ENCODE results near the gene RPS27A. TPM values are rescaled to one million over a fixed set of nuclear protein-coding genes. Genes with fewer than 3 reads are reported as not detected.

Gene RPS27A
- total and polyA plus RNA-seq, 2 experiments from 2014 or later: 775 to 1,144 TPM

DNA sequence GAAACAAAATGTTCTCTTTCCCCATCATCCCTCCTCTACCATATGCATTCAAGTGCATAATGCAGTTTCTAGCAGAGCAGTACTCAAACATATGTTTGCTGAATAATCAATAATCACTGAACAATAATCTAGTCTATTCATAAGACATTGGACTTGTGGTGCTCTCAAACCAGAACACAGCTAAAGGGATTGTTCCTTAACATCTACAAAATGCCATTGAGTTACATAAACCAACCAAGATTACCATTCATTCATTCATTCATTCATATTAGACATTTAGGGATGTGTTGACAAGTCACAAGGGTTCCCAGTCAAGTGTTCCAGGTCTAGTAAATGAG lies 4.3 kb upstream of the RPS27A start:
- in situ Hi-C loops (cut with MboI): no loop called here
- Histone ChIP-seq H3K4me3 (no peak overlapping the region), H3K4me2 (ENCODE audit: unreplicated experiment) (no peak overlapping the region)

DNA sequence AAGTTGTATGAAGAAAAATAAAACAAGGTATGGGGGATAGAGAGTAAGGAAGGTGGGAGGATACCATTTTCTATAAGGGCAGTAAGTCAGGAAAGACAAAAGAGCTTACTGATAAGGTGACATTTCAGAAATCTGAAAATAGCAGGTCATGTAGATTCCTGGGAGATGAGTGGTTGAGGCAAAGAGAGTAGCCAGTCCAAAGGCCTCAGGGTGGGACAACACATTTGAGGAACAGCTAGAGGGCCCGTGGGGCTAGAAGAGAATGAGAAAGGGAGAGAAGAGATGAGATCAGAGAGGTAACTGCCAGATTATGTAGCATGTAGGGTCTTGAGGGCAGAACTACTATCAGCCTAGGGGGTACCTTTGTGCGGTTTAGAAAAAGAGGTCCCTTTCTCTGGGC lies 3.3 kb upstream of the RPS27A start:
- 67 to 71% methylated on average over 2 of the region's 2 CpGs for WGBS, 2 experiments (ENCODE audit: low coverage in 1 of 2, low lambda C conversion rate in 2 of 2, missing lambda C conversion rate in 2 of 2)

More for the DNA sequence above, 4.3 kb upstream of the RPS27A start:
- TF ChIP-seq EZH2 (IDR thresholded peaks at IDR 0.05; ENCODE audit: insufficient read depth, poor library complexity, severe bottlenecking): no peak
- no peak for TF ChIP-seq EZH2phosphoT487 (IDR thresholded peaks at IDR 0.05; ENCODE audit: insufficient read depth, low read depth)
- DNase-seq: no peak
- Histone ChIP-seq H3K4me1 (ENCODE audit: insufficient read depth) (0 out of 2 replicates have a peak, but pooled peaks cover 6% of the 10 kb centered on the region), H2AFZ (no peak overlapping the region), H3F3A (ENCODE audit: insufficient read depth) (peaks cover 7% of the 10 kb centered on the region; the same call in 1 of the 2 replicates), H4K20me1 (ENCODE audit: insufficient read depth) (no peaks in the 10 kb centered on the region), H3K36me3 (ENCODE audit: low read depth) (no peaks in the 10 kb centered on the region), H3K27ac (no peak overlapping the region), H3K9me2 (ENCODE audit: insufficient read depth) (no peaks in the 10 kb centered on the region), H3K9me3 (ENCODE audit: low read depth) (no peaks in the 10 kb centered on the region), H3K79me2 (ENCODE audit: insufficient read depth) (peaks cover 71% of the 10 kb centered on the region), H3K27me3 (replicated peaks; ENCODE audit: insufficient read depth) (no peaks in the 10 kb centered on the region), H3K9ac (no peak overlapping the region)

DNA sequence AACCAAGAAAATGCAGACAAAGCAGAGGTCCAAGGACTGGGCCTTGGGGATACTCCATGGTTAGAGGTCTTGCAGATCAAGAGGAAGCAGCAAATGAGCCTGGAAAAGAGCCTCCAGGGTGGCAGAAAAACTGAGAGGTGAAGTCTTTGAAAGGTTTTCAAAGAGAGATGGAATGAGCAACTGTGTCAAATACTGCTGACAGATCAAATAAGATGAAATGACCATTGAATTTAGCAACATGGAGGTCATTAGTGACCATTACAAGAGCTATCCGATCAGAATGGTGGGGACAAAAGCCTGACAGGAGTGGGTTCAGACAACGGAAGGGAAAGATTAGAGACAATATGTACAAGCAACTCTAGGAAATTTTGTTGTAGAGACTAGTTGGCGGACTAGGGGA lies 1.9 kb upstream of the RPS27A start:
- Histone ChIP-seq H2AFZ (no peak overlapping the region), H3K9me2 (ENCODE audit: insufficient read depth) (no peaks in the 10 kb centered on the region), H3K4me1 (ENCODE audit: insufficient read depth) (peaks cover 23% of the 10 kb centered on the region), H3K27me3 (replicated peaks; ENCODE audit: insufficient read depth) (no peaks in the 10 kb centered on the region), H3K36me3 (ENCODE audit: low read depth) (peaks cover 19% of the 10 kb centered on the region), H3K4me3 (no peak overlapping the region), H4K20me1 (ENCODE audit: insufficient read depth) (no peaks in the 10 kb centered on the region), H3F3A (ENCODE audit: insufficient read depth) (peaks cover 21% of the 10 kb centered on the region), H3K79me2 (ENCODE audit: insufficient read depth) (peaks cover 91% of the 10 kb centered on the region), H3K4me2 (ENCODE audit: unreplicated experiment) (no peak overlapping the region), H3K9me3 (ENCODE audit: low read depth) (no peaks in the 10 kb centered on the region), H3K27ac (no peak overlapping the region), H3K9ac (no peak overlapping the region)
- 98% methylated on average over 3 of the region's 3 CpGs for WGBS, 2 experiments (ENCODE audit: low coverage in 1 of 2, low lambda C conversion rate in 2 of 2, missing lambda C conversion rate in 2 of 2)
- in situ Hi-C loops (cut with MboI): no loop called here
- TF ChIP-seq EZH2phosphoT487 (IDR thresholded peaks at IDR 0.05; ENCODE audit: insufficient read depth, low read depth) (no peak), EZH2 (IDR thresholded peaks at IDR 0.05; ENCODE audit: insufficient read depth, poor library complexity, severe bottlenecking) (no peak)
- no peak for DNase-seq

More for the DNA sequence above, 3.3 kb upstream of the RPS27A start:
- no peaks in the 10 kb centered on the region for H4K20me1 ChIP-seq (ENCODE audit: insufficient read depth)
- peaks cover 6% of the 10 kb centered on the region; the same call in 1 of the 2 replicates for H3K36me3 ChIP-seq (ENCODE audit: low read depth)
- H3K4me1 ChIP-seq (ENCODE audit: insufficient read depth): peaks cover 13% of the 10 kb centered on the region
- no peaks in the 10 kb centered on the region for H3K27me3 ChIP-seq (replicated peaks; ENCODE audit: insufficient read depth)
- no peaks in the 10 kb centered on the region for H3K9me2 ChIP-seq (ENCODE audit: insufficient read depth)
- peaks cover 10% of the 10 kb centered on the region for H3F3A ChIP-seq (ENCODE audit: insufficient read depth)
- no peaks in the 10 kb centered on the region for H3K9me3 ChIP-seq (ENCODE audit: low read depth)
- DNase-seq: no peak
- no peak overlapping the region for H3K4me2 ChIP-seq (ENCODE audit: unreplicated experiment)
- no peak overlapping the region for H3K27ac ChIP-seq
- no peak overlapping the region for H2AFZ ChIP-seq
- peaks cover 81% of the 10 kb centered on the region for H3K79me2 ChIP-seq (ENCODE audit: insufficient read depth)
- in situ Hi-C loops (cut with MboI): no loop called here
- H3K4me3 ChIP-seq: no peak overlapping the region
- TF ChIP-seq EZH2 (IDR thresholded peaks at IDR 0.05; ENCODE audit: insufficient read depth, poor library complexity, severe bottlenecking) (no peak), EZH2phosphoT487 (IDR thresholded peaks at IDR 0.05; ENCODE audit: insufficient read depth, low read depth) (no peak)
- no peak overlapping the region for H3K9ac ChIP-seq

DNA sequence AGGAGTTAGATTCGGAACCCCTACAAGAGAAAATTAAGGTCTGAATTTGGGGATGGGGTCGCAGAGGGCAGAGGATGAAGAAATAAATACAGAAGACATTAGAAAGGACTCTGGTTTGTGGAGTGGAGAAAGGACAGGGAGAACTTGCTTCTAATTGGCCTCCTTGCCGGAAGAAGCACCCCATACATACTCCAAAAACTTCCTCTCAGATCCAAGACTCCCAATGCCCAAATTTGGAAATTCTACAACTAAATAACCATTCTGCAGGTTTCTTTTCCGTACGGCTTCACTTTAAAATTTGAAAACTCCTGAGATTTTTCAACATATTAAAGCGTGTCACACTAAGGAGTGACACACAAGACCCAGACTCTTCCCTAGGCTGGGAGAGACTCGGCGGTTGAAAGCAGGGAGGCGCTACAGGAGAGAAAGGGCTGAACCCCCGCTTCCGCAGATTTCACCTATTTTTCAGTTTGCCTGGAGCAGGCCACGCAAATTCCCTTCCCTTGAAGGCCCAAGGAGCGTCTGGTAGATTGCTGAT lies 873 bp upstream of the RPS27A start:
- no peaks in the 10 kb centered on the region for H3K27me3 ChIP-seq (replicated peaks; ENCODE audit: insufficient read depth)
- peaks cover 30% of the 10 kb centered on the region for H3K36me3 ChIP-seq (ENCODE audit: low read depth)
- peaks cover 92% of the 10 kb centered on the region for H3K79me2 ChIP-seq (ENCODE audit: insufficient read depth)
- H3K4me3 ChIP-seq: peak overlapping the region; percentile 100
- peak overlapping the region; percentile 94 for H3K27ac ChIP-seq
- H4K20me1 ChIP-seq (ENCODE audit: insufficient read depth): no peaks in the 10 kb centered on the region
- H3K9ac ChIP-seq: peak overlapping the region; percentile 98
- peaks cover 31% of the 10 kb centered on the region for H3F3A ChIP-seq (ENCODE audit: insufficient read depth)
- H2AFZ ChIP-seq: peak overlapping the region; percentile 90
- no peaks in the 10 kb centered on the region for H3K9me2 ChIP-seq (ENCODE audit: insufficient read depth)
- H3K9me3 ChIP-seq (ENCODE audit: low read depth): no peaks in the 10 kb centered on the region
- DNase-seq: peak; percentile 54
- WGBS, 2 experiments (ENCODE audit: low coverage in 1 of 2, low lambda C conversion rate in 2 of 2, missing lambda C conversion rate in 2 of 2): 8 to 9% methylated on average over 13 of the region's 13 CpGs
- peaks cover 23% of the 10 kb centered on the region for H3K4me1 ChIP-seq (ENCODE audit: insufficient read depth)
- peak overlapping the region; percentile 94 for H3K4me2 ChIP-seq (ENCODE audit: unreplicated experiment)
- no peak for TF ChIP-seq EZH2 (IDR thresholded peaks at IDR 0.05; ENCODE audit: insufficient read depth, poor library complexity, severe bottlenecking)
- no peak for TF ChIP-seq EZH2phosphoT487 (IDR thresholded peaks at IDR 0.05; ENCODE audit: insufficient read depth, low read depth)
- in situ Hi-C loops (cut with MboI): no loop called here

All from GM23248 (cell line).